GM18867 (cell line): Measurements from ENCODE around the gene TNKS1BP1.
A peak's percentile ranks its signal among the peaks of the same experiment; 100 is the strongest.
"Not testable (repeated sequence)": the region's sequence is repeated elsewhere in the genome, so short reads cannot be mapped to it uniquely, and the experiment has no call there.

ENCODE experiments used
- ATAC-seq: cut with Tn5 transposase; IDR thresholded peaks from one replicate; pipeline ENCODE4 v1.9.1; 2021; ENCODE audit warnings: mild to moderate bottlenecking, moderate library complexity; ENCODE audit not compliant: unreplicated experiment

Gene TNKS1BP1

GRCh38 chr11:57324886-57325734, at the start of gene TNKS1BP1:
TSS of gene TNKS1BP1 (minus strand) at chr11:57324952. CDS start at chr11:57321885, 3,067 bp downstream.
- peak; percentile 92 for ATAC-seq

GRCh38 chr11:57373146-57373545, 48.4 kb upstream of the TNKS1BP1 start:
- no peak for ATAC-seq

GRCh38 chr11:57370941-57371340, 46.2 kb upstream of the TNKS1BP1 start:
- no peak for ATAC-seq

GRCh38 chr11:57370251-57370650, 45.5 kb upstream of the TNKS1BP1 start:
- ATAC-seq: no peak

- no peak for ATAC-seq
These were observed 44.1 kb upstream of the TNKS1BP1 start for GRCh38 chr11:57368845-57369232.

- ATAC-seq: no peak
These were observed 43.5 kb upstream of the TNKS1BP1 start for GRCh38 chr11:57368106-57368844.

GRCh38 chr11:57364851-57365660, 40.3 kb upstream of the TNKS1BP1 start:
- no peak for ATAC-seq

GRCh38 chr11:57363131-57364080, 38.7 kb upstream of the TNKS1BP1 start:
- ATAC-seq: no peak

GRCh38 chr11:57361926-57362325, 37.2 kb upstream of the TNKS1BP1 start:
- ATAC-seq: no peak

GRCh38 chr11:57361420-57361819, 36.7 kb upstream of the TNKS1BP1 start:
- not testable (repeated sequence) for ATAC-seq

GRCh38 chr11:57360991-57361390, 36.2 kb upstream of the TNKS1BP1 start:
- ATAC-seq: no peak

- ATAC-seq: no peak
These were observed 35.3 kb upstream of the TNKS1BP1 start for GRCh38 chr11:57359896-57360690.

- no peak for ATAC-seq
These were observed 34.6 kb upstream of the TNKS1BP1 start for GRCh38 chr11:57359396-57359795.

GRCh38 chr11:57358991-57359390, 34.2 kb upstream of the TNKS1BP1 start:
- ATAC-seq: no peak

- no peak for ATAC-seq
These were observed 33.8 kb upstream of the TNKS1BP1 start for GRCh38 chr11:57358543-57358961.

GRCh38 chr11:57357856-57358255, 33.1 kb upstream of the TNKS1BP1 start:
- ATAC-seq: no peak

GRCh38 chr11:57357310-57357709, 32.6 kb upstream of the TNKS1BP1 start:
- ATAC-seq: no peak

- ATAC-seq: no peak
These were observed 31.5 kb upstream of the TNKS1BP1 start for GRCh38 chr11:57356268-57356667.

GRCh38 chr11:57354699-57355098, 29.9 kb upstream of the TNKS1BP1 start:
- ATAC-seq: no peak
